CD14-positive monocyte (primary cell): ENCODE results near the gene SRSF3. TPM values are rescaled to one million over a fixed set of nuclear protein-coding genes. Genes with fewer than 3 reads are reported as not detected.
A peak's percentile ranks its signal among the peaks of the same experiment; 100 is the strongest.
"Not testable (repeated sequence)": the region's sequence is repeated elsewhere in the genome, so short reads cannot be mapped to it uniquely, and the experiment has no call there.

Experiments used
- DNase-seq, 3 donors: peaks; one replicate each; pipeline ENCODE4 v3.0.0-alpha.2; 2011 to 2022
- H2AFZ ChIP-seq: 2 replicates; pipeline ENCODE4 v1.6.0; 2012; ENCODE audit warnings: mild to moderate bottlenecking, low read depth, low read length, inconsistent platforms; ENCODE audit not compliant: insufficient read depth, poor library complexity, severe bottlenecking
- H3K27ac ChIP-seq, 2 donors: 1 replicate in 1 of 2; 2 replicates in 1 of 2; pipeline ENCODE4 v1.5.1; 2012 to 2013; ENCODE audit warnings: low read length in 2 of 2, control low read depth in 1 of 2, inconsistent platforms in 1 of 2, low read depth in 1 of 2, mild to moderate bottlenecking in 1 of 2
- H3K27me3 ChIP-seq, 2 donors: one replicate each; pipeline versions ENCODE4 v1.6.0 to v1.6.1; 2011 to 2013; ENCODE audit warnings: low read length in 2 of 2; ENCODE audit not compliant: control insufficient read depth in 2 of 2, insufficient read depth in 2 of 2
- H3K36me3 ChIP-seq, 2 donors: replicated peaks in 1 of 2; 1 replicate in 1 of 2; 2 replicates in 1 of 2; pipeline versions ENCODE4 v1.5.1 to v1.6.1; 2012 to 2013; ENCODE audit warnings: low read length in 2 of 2, control low read depth in 1 of 2, inconsistent platforms in 1 of 2, mild to moderate bottlenecking in 1 of 2; ENCODE audit not compliant: insufficient read depth in 2 of 2, control insufficient read depth in 1 of 2
- H3K4me1 ChIP-seq, 2 donors: 1 replicate in 1 of 2; 2 replicates in 1 of 2; pipeline versions ENCODE4 v1.5.1 to v1.6.1; 2012 to 2013; ENCODE audit warnings: low read length in 2 of 2, control low read depth in 1 of 2, inconsistent platforms in 1 of 2, mild to moderate bottlenecking in 1 of 2, moderate library complexity in 1 of 2; ENCODE audit not compliant: insufficient read depth in 2 of 2, control insufficient read depth in 1 of 2
- H3K4me2 ChIP-seq: replicated peaks from 2 replicates; pipeline ENCODE3; 2012; ENCODE audit warnings: low read length, moderate library complexity, mild to moderate bottlenecking; ENCODE audit not compliant: poor library complexity, severe bottlenecking; ENCODE audit errors: extremely low read depth
- H3K4me3 ChIP-seq, 3 experiments: fragments of 200-600 bp in 1 of 3; sonication (generic) in 1 of 3; replicated peaks in 1 of 3; 1 replicate in 2 of 3; 2 replicates in 1 of 3; pipeline ENCODE4 v1.5.1; 2011 to 2013; ENCODE audit warnings: low read length in 3 of 3, mild to moderate bottlenecking in 3 of 3, control low read depth in 2 of 3, low read depth in 2 of 3, inconsistent platforms in 1 of 3, moderate library complexity in 1 of 3
- H3K79me2 ChIP-seq: 2 replicates; pipeline ENCODE4 v1.6.0; 2012; ENCODE audit warnings: mild to moderate bottlenecking, control low read depth, inconsistent platforms, low read length, moderate library complexity; ENCODE audit not compliant: insufficient read depth
- H3K9ac ChIP-seq: 2 replicates; pipeline ENCODE4 v1.6.0; 2017; ENCODE audit warnings: low read length, mild to moderate bottlenecking; ENCODE audit not compliant: insufficient read depth, poor library complexity, severe bottlenecking
- H3K9me3 ChIP-seq, 2 donors: replicated peaks in 1 of 2; 1 replicate in 1 of 2; 2 replicates in 1 of 2; pipeline versions ENCODE4 v1.5.1 to v1.6.1; 2012 to 2013; ENCODE audit warnings: low read length in 2 of 2, control low read depth in 1 of 2; ENCODE audit not compliant: control insufficient read depth in 1 of 2, insufficient read depth in 1 of 2
- H4K20me1 ChIP-seq: 2 replicates; pipeline ENCODE4 v1.6.0; 2012; ENCODE audit warnings: mild to moderate bottlenecking, low read length, control low read depth, moderate library complexity; ENCODE audit not compliant: insufficient read depth
- H3K27ac Mint-ChIP-seq, 7 donors: one replicate each; pipeline ENCODE4 v1.8.0; 2020; ENCODE audit warnings: mild to moderate bottlenecking in 7 of 7, mixed read lengths in 7 of 7, moderate library complexity in 6 of 7, inconsistent platforms in 2 of 7
- H3K27me3 Mint-ChIP-seq, 3 donors: one replicate each; pipeline ENCODE4 v1.8.0; 2021 to 2022; ENCODE audit warnings: low read depth in 3 of 3, mild to moderate bottlenecking in 3 of 3, mixed read lengths in 3 of 3, moderate library complexity in 3 of 3, inconsistent platforms in 1 of 3
- H3K36me3 Mint-ChIP-seq, 2 donors: one replicate each; pipeline ENCODE4 v1.8.0; 2020; ENCODE audit warnings: mixed read lengths in 2 of 2, inconsistent platforms in 1 of 2, mild to moderate bottlenecking in 1 of 2
- H3K4me1 Mint-ChIP-seq: one replicate; pipeline ENCODE4 v1.8.0; 2020; ENCODE audit warnings: mild to moderate bottlenecking, mixed read lengths
- H3K4me3 Mint-ChIP-seq, 2 donors: one replicate each; pipeline ENCODE4 v1.8.0; 2020; ENCODE audit warnings: mild to moderate bottlenecking in 2 of 2, mixed read lengths in 2 of 2, moderate library complexity in 1 of 2
- H3K9me3 Mint-ChIP-seq, 7 donors: one replicate each; pipeline ENCODE4 v1.8.0; 2020 to 2022; ENCODE audit warnings: mixed read lengths in 7 of 7, mild to moderate bottlenecking in 6 of 7, moderate library complexity in 6 of 7, inconsistent platforms in 2 of 7
- CTCF ChIP-seq: fragments of 200-600 bp; IDR thresholded peaks from one replicate; pipeline ENCODE4 v1.8.0; 2022; ENCODE audit warnings: antibody characterized with exemption, mild to moderate bottlenecking
- WGBS: methylation state at CpG from one replicate; pipeline ENCODE4 v1.1.5; 2013; ENCODE audit warnings: missing lambda C conversion rate; ENCODE audit not compliant: insufficient coverage; 5-methylcytosine and 5-hydroxymethylcytosine counted together
- intact Hi-C, 2 donors: fragments of 100-400 bp; cut with micrococcal nuclease; formaldehyde crosslinking; loops; one replicate each; pipeline versions ENCODE4 v1.15.0 to v1.15.1; 2023
- polyA plus RNA-seq, 3 donors: library from polyadenylated mRNA; depleted of rRNA in 1 of 3; unstranded in 2 of 3; stranded (reverse) in 1 of 3; fragments of 300-500 nt in 2 of 3; fragments of >200 nt in 1 of 3; fragmentation: Illumina TruSeq in 2 of 3; gene quantifications; 1 replicate in 2 of 3; 2 replicates in 1 of 3; pipeline ENCODE4 v1.2.3, GENCODE V29; 2012 to 2021

SRSF3 gene
- polyA plus RNA-seq, 3 donors, result 293 to 341 (median 297) TPM

DNA sequence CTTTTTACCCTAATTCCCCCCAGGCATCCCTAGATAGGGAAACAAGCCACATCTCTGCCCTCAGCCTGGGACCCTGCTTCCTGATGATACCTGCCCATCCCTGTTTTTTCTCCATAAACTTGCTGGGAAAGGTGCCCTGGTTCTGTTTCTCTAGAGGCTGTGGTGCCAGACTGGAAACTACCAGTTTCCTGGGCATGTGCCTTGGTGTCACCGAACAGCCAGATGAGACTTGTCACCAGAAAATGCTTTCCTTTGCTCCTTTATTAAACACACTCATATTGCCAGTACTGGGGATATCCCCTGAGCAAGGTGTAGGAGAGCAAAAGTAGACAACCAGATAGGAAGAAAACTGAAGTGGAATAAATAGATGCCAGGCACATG lies 16.8 kb downstream of the SRSF3 start:
- Histone ChIP-seq H2AFZ (no peak overlapping the region), H3K27me3 (no peaks in the 10 kb centered on the region), H3K4me3 (no peak overlapping the region), H3K27ac (peak overlapping the region in 1 of 2 donors; percentile 40), H4K20me1 (peaks cover 79% of the 10 kb centered on the region), H3K79me2 (peaks cover 33% of the 10 kb centered on the region), H3K9ac (no peak overlapping the region), H3K4me2 (no peak overlapping the region), H3K36me3 (peaks cover 45 to 78% of the 10 kb centered on the region in 2 donors), H3K4me1 (peaks cover 0 to 6% of the 10 kb centered on the region in 2 donors), H3K9me3 (no peaks in the 10 kb centered on the region)
- H3K4me1 Mint-ChIP-seq, result peaks cover 20% of the 10 kb centered on the region
- TF ChIP-seq CTCF, result no peak
- peaks cover 47 to 82% of the 10 kb centered on the region in 2 donors for H3K36me3 Mint-ChIP-seq
- H3K27me3 Mint-ChIP-seq, result no peaks in the 10 kb centered on the region
- intact Hi-C loops, result loop anchor here in 1 of 2 donors (10.0 kb wide), 1 partner anchor 404 kb away; no protein-coding TSS in a partner anchor
- no CpG with 5 or more reads among the region's 1 CpG for WGBS
- H3K9me3 Mint-ChIP-seq, result peaks cover 0 to 3% (median 0%) of the 10 kb centered on the region in 7 donors
- H3K4me3 Mint-ChIP-seq, result no peak overlapping the region
- peak overlapping the region; percentile 9 to 87 (median 40) for H3K27ac Mint-ChIP-seq
- peak in 1 of 3 donors; percentile 35 for DNase-seq

DNA sequence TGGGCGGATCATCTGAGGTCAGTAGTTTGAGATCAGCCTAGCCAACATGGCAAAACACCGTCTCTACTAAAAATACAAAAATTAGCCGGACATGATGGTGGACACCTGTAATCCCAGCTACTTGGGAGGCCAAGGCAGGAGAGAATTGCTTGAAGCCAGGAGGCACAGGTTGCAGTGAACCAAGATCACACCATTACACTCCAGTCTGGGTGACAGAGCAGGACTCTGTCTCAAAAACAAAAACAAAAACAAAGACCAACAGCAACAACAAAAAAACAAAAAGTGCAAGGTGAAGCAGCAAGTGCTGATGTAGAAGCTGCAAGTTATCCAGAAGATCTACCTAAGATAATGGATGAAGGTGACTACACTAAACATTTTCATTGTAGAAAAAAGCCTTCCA lies 17.5 kb downstream of the SRSF3 start:
- H3K27me3 Mint-ChIP-seq, H3K9ac ChIP-seq, H3K4me3 Mint-ChIP-seq, H3K4me3 ChIP-seq, H3K27ac ChIP-seq, H3K4me2 ChIP-seq, H3K27me3 ChIP-seq, H3K9me3 Mint-ChIP-seq, H3K9me3 ChIP-seq, DNase-seq, H2AFZ ChIP-seq: not testable (repeated sequence)
- peaks cover 6 to 14% of the 10 kb centered on the region in 2 donors for H3K4me1 ChIP-seq
- WGBS, result no CpG with 5 or more reads among the region's 3 CpGs
- peak overlapping the region in 6 of 7 donors; percentile 36 to 77 (median 56) for H3K27ac Mint-ChIP-seq
- peaks cover 43 to 75% of the 10 kb centered on the region in 2 donors for H3K36me3 Mint-ChIP-seq
- intact Hi-C loops, result loop anchor here in 1 of 2 donors (10.0 kb wide), 1 partner anchor 403 kb away; no protein-coding TSS in a partner anchor
- H4K20me1 ChIP-seq, result peaks cover 72% of the 10 kb centered on the region
- H3K36me3 ChIP-seq, result peaks cover 41 to 71% of the 10 kb centered on the region in 2 donors
- peaks cover 28% of the 10 kb centered on the region for H3K79me2 ChIP-seq
- peaks cover 26% of the 10 kb centered on the region for H3K4me1 Mint-ChIP-seq
